ENCODE results near the gene VAC14. TPM values are rescaled to one million over a fixed set of nuclear protein-coding genes. Genes with fewer than 3 reads are reported as not detected.
A peak's percentile ranks its signal among the peaks of the same experiment; 100 is the strongest.

The VAC14 gene
- total and polyA plus RNA-seq, 2 experiments from 2014 or later = 42.3 to 77.7 TPM

DNA sequence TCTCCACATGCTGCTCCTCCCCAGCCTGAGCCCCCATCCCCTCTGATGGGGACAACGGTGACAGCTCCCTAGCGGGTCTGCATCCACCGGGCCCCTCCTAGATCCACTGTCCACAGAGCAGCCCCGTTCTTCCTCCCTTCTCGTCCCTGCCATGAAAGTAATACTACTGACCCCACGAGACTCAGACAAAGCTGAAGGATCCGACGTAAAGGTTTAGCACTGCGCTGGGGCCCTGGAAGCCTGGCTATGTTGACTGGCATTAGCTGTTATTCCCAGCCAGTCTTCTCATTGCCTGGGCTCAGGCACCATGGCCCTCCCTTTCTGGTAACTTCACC lies 30.7 kb downstream of the VAC14 start (continued):
- TF ChIP-seq, protein P1, sequence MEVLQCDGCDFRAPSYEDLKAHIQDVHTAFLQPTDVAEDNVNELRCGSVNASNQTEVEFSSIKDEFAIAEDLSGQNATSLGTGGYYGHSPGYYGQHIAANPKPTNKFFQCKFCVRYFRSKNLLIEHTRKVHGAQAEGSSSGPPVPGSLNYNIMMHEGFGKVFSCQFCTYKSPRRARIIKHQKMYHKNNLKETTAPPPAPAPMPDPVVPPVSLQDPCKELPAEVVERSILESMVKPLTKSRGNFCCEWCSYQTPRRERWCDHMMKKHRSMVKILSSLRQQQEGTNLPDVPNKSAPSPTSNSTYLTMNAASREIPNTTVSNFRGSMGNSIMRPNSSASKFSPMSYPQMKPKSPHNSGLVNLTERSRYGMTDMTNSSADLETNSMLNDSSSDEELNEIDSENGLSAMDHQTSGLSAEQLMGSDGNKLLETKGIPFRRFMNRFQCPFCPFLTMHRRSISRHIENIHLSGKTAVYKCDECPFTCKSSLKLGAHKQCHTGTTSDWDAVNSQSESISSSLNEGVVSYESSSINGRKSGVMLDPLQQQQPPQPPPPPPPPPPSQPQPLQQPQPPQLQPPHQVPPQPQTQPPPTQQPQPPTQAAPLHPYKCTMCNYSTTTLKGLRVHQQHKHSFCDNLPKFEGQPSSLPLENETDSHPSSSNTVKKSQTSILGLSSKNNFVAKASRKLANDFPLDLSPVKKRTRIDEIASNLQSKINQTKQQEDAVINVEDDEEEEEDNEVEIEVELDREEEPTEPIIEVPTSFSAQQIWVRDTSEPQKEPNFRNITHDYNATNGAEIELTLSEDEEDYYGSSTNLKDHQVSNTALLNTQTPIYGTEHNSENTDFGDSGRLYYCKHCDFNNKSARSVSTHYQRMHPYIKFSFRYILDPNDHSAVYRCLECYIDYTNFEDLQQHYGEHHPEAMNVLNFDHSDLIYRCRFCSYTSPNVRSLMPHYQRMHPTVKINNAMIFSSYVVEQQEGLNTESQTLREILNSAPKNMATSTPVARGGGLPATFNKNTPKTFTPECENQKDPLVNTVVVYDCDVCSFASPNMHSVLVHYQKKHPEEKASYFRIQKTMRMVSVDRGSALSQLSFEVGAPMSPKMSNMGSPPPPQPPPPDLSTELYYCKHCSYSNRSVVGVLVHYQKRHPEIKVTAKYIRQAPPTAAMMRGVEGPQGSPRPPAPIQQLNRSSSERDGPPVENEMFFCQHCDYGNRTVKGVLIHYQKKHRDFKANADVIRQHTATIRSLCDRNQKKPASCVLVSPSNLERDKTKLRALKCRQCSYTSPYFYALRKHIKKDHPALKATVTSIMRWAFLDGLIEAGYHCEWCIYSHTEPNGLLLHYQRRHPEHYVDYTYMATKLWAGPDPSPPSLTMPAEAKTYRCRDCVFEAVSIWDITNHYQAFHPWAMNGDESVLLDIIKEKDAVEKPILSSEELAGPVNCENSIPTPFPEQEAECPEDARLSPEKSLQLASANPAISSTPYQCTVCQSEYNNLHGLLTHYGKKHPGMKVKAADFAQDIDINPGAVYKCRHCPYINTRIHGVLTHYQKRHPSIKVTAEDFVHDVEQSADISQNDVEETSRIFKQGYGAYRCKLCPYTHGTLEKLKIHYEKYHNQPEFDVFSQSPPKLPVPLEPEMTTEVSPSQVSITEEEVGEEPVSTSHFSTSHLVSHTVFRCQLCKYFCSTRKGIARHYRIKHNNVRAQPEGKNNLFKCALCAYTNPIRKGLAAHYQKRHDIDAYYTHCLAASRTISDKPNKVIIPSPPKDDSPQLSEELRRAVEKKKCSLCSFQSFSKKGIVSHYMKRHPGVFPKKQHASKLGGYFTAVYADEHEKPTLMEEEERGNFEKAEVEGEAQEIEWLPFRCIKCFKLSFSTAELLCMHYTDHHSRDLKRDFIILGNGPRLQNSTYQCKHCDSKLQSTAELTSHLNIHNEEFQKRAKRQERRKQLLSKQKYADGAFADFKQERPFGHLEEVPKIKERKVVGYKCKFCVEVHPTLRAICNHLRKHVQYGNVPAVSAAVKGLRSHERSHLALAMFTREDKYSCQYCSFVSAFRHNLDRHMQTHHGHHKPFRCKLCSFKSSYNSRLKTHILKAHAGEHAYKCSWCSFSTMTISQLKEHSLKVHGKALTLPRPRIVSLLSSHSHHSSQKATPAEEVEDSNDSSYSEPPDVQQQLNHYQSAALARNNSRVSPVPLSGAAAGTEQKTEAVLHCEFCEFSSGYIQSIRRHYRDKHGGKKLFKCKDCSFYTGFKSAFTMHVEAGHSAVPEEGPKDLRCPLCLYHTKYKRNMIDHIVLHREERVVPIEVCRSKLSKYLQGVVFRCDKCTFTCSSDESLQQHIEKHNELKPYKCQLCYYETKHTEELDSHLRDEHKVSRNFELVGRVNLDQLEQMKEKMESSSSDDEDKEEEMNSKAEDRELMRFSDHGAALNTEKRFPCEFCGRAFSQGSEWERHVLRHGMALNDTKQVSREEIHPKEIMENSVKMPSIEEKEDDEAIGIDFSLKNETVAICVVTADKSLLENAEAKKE (CRISPR knock-in tag; IDR thresholded peaks at IDR 0.05) = no peak
- no peak for TF ChIP-seq ZNF114 (CRISPR knock-in tag; IDR thresholded peaks at IDR 0.05)
- no peak for TF ChIP-seq EZH2phosphoT487 (IDR thresholded peaks at IDR 0.05; ENCODE audit: unreplicated experiment)

DNA sequence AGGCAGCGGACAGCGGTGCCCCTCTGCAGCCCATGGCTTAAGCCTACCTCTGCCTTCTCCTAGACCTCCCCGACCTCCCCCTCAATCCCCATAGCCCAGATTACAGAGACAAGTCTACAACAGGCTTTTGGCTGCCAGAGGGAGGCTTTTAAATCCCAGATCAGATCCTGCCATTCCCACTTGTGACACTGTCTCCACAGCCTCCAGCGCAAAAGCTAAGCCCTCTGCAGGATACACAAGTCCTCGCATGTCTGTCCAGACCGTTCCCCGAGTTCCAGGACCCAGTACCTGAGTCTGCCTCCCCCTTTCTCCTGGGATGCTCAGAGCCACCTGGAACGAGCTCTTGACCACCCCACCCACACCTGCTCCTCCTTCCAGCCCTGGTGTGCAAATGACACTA lies 31.2 kb downstream of the VAC14 start:
- Mint-ChIP-seq H3K36me3 (ENCODE audit: low read depth) (peaks cover 21% of the 10 kb centered on the region), H3K4me1 (no peaks in the 10 kb centered on the region), H3K27me3 (ENCODE audit: insufficient read depth, low read depth, poor library complexity) (peaks cover 12% of the 10 kb centered on the region), H3K27ac (peak overlapping the region; percentile 40; the same call in 1 of the 2 replicates), H3K4me3 (no peak overlapping the region), H3K9me3 (no peaks in the 10 kb centered on the region)
- Histone ChIP-seq H3K4me3 (no peak overlapping the region), H3K9me2 (ENCODE audit: insufficient read depth) (no peaks in the 10 kb centered on the region), H3K79me2 (replicated peaks; ENCODE audit: insufficient read depth) (no peaks in the 10 kb centered on the region), H3K4me2 (no peak overlapping the region), H4K20me1 (replicated peaks; ENCODE audit: insufficient read depth) (peaks cover 5% of the 10 kb centered on the region), H3F3A (replicated peaks; ENCODE audit: low read depth) (peaks cover 4% of the 10 kb centered on the region; the same call in 1 of the 2 replicates), H3K4me1 (ENCODE audit: insufficient read depth) (no peaks in the 10 kb centered on the region; the same call in 1 of the 2 replicates), H3K27me3 (ENCODE audit: insufficient read depth) (no peaks in the 10 kb centered on the region), H2AFZ (no peak overlapping the region), H3K27ac (ENCODE audit: low read depth) (no peak overlapping the region), H3K36me3 (ENCODE audit: insufficient read depth) (no peaks in the 10 kb centered on the region)
- DNase-seq (ENCODE audit: low spot score) (no peak), ATAC-seq (no peak)
- TF ChIP-seq ETS1 (IDR thresholded peaks at IDR 0.05) = no peak

All from GM23338 (cell line).